Fibroblast of lung (primary cell): ENCODE measurements around the gene CISH. TPM values are rescaled to one million over a fixed set of nuclear protein-coding genes. Genes with fewer than 3 reads are reported as not detected.

Experiments
- DNase-seq, 2 donors: peaks; one replicate each; pipeline versions ENCODE4 v3.0.0 to v3.0.0-alpha.2; 2010; ENCODE audit warnings: low read depth in 2 of 2
- H2AFZ ChIP-seq: 2 replicates; pipeline ENCODE4 v1.5.1; 2012; ENCODE audit warnings: low read length, control low read depth, inconsistent platforms
- H3K27ac ChIP-seq: 2 replicates; pipeline ENCODE4 v1.5.1; 2011; ENCODE audit warnings: low read length, control low read depth; ENCODE audit not compliant: insufficient read depth
- H3K27me3 ChIP-seq: 2 replicates; pipeline ENCODE4 v1.5.1; 2011; ENCODE audit warnings: mild to moderate bottlenecking, low read length; ENCODE audit not compliant: control insufficient read depth, insufficient read depth
- H3K36me3 ChIP-seq: 2 replicates; pipeline ENCODE4 v1.5.1; 2011; ENCODE audit warnings: low read length; ENCODE audit not compliant: control insufficient read depth, insufficient read depth
- H3K4me1 ChIP-seq: 2 replicates; pipeline ENCODE4 v1.5.1; 2011; ENCODE audit warnings: low read length; ENCODE audit not compliant: control insufficient read depth, insufficient read depth; ENCODE audit errors: extremely low read depth
- H3K4me2 ChIP-seq: 2 replicates; pipeline ENCODE4 v1.5.1; 2011; ENCODE audit warnings: low read length, control low read depth; ENCODE audit not compliant: insufficient read depth; ENCODE audit errors: extremely low read depth
- H3K4me3 ChIP-seq, 4 experiments: fragments of 200-600 bp in 1 of 4; sonication (generic) in 1 of 4; replicated peaks in 1 of 4; 2 replicates each; pipeline ENCODE4 v1.5.1; 2011 to 2016; ENCODE audit warnings: low read length in 4 of 4, low read depth in 3 of 4, mild to moderate bottlenecking in 3 of 4, control low read depth in 2 of 4, inconsistent platforms in 1 of 4, mixed read lengths in 1 of 4; ENCODE audit not compliant: insufficient read depth in 1 of 4; ENCODE audit errors: control extremely low read depth in 1 of 4
- H3K79me2 ChIP-seq: 2 replicates; pipeline ENCODE4 v1.5.1; 2012; ENCODE audit warnings: mild to moderate bottlenecking, low read length, inconsistent platforms; ENCODE audit not compliant: control insufficient read depth, insufficient read depth
- H3K9ac ChIP-seq: 2 replicates; pipeline ENCODE4 v1.5.1; 2011; ENCODE audit warnings: mild to moderate bottlenecking, low read length, control low read depth; ENCODE audit not compliant: insufficient read depth
- H3K9me3 ChIP-seq: 2 replicates; pipeline ENCODE4 v1.5.1; 2012; ENCODE audit warnings: low read depth, low read length; ENCODE audit not compliant: control insufficient read depth, insufficient read depth
- H4K20me1 ChIP-seq: 2 replicates; pipeline ENCODE4 v1.5.1; 2011; ENCODE audit warnings: low read length; ENCODE audit not compliant: control insufficient read depth, insufficient read depth; ENCODE audit errors: extremely low read depth
- CTCF ChIP-seq, 2 donors: IDR thresholded peaks in 1 of 2; conservative IDR thresholded peaks in 1 of 2; 1 replicate in 1 of 2; 2 replicates in 1 of 2; pipeline ENCODE4 v1.5.1; 2011 to 2012; ENCODE audit warnings: low read length in 2 of 2, control low read depth in 1 of 2, inconsistent platforms in 1 of 2, low read depth in 1 of 2, mild to moderate bottlenecking in 1 of 2
- EZH2 ChIP-seq: IDR thresholded peaks from 2 replicates; pipeline ENCODE4 v1.5.1; 2012; ENCODE audit warnings: low read length, control low read depth, mild to moderate bottlenecking; ENCODE audit errors: missing control alignments
- polyA plus RNA-seq, 2 donors: library from polyadenylated mRNA; depleted of rRNA in 1 of 2; stranded (reverse) in 1 of 2; unstranded in 1 of 2; fragments of >200 nt; gene quantifications; 2 replicates each; pipeline ENCODE4 v1.2.1, GENCODE V29; 2011 to 2012; ENCODE audit warnings: missing spikeins in 1 of 2
- total RNA-seq: library from RNA; depleted of rRNA; stranded (reverse); fragments of >200 nt; gene quantifications from 2 replicates; pipeline ENCODE4 v1.2.1, GENCODE V29; 2014

CISH gene
- total and polyA plus RNA-seq, 2 donors (not counting 1 experiment from before 2014, with no cell fraction given) = 0.99 to 1.9 TPM

DNA sequence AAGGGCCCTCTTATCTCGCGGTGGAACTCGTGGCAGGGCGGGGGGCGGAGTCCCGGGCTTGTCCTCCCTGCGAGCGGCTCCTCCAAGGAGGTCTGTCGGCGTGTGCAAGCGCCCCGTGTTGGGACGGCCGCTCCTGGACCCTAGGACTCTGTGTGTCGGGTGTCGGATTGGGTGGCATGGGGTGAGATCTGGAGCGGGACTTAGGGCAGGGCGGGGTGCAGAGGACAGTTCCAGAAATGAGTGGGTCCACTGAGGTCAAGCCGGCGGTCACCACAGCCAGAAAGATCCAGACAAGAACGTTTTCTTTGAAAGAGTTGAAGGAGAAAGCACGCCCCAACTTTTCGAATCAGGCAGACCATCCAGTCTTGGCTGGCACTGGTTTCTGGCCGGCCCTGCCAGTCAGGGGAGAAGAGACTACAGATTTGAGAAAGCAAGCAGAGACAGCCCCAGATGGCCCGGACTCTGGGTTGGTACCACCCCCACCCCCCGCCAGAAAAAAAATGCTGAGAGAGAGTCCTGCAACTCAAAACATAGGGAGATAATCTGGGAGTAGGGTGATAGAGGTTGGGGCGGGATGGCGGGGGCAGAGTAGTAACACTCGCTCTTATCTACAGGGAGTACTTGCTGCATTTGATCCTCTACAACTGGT, 784 bp upstream of the CISH start:
- TF ChIP-seq EZH2 (no peak), CTCF (conservative IDR thresholded peaks at IDR 0.05 in 1 of 2, IDR thresholded peaks at IDR 0.05 in 1 of 2; ENCODE audit: low read depth in 1 of 2, low read length in 2 of 2) (no peak)
- Histone ChIP-seq H3K9ac (peak overlapping the region; percentile 48), H2AFZ (peak overlapping the region; percentile 63), H4K20me1 (no peaks in the 10 kb centered on the region), H3K79me2 (no peaks in the 10 kb centered on the region), H3K9me3 (no peaks in the 10 kb centered on the region), H3K27me3 (no peaks in the 10 kb centered on the region), H3K4me1 (peaks cover 9% of the 10 kb centered on the region), H3K4me2 (peak overlapping the region; percentile 88), H3K27ac (peak overlapping the region; percentile 29), H3K36me3 (peaks cover under 1% of the 10 kb centered on the region), H3K4me3 (peak overlapping the region; percentile 50 to 76 (median 51))
- DNase-seq = no peak

DNA sequence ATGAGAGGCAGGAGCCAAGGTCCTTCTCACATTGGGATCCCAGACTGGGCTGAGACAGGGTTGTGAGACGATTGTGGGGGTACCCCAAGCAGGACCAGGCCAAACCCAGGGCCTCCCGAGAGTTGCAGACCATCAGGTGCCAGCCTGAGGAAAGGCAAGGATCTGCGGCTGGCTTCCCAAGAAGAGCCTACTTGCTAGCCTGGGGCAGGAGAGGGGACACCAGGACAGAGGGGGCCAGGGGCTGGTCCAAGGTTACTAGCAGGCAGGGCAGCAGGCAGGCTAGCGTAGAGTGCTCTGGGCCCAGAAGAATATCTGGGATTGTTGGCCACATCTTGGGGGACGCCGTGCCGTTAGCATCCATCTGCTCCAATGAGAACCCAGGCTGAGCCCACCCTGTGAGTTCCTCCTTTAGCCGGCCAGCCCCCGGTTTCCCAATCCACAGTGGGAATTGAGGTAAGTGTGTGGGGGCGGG, 546 bp downstream of the CISH start:
- H3K9me3 ChIP-seq = no peaks in the 10 kb centered on the region
- no peak for DNase-seq
- H3K4me1 ChIP-seq = peaks cover 9% of the 10 kb centered on the region
- H3K4me2 ChIP-seq = peak overlapping the region; percentile 90
- no peaks in the 10 kb centered on the region for H3K27me3 ChIP-seq
- H3K4me3 ChIP-seq = peak overlapping the region; percentile 50 to 76 (median 59)
- H3K27ac ChIP-seq = peak overlapping the region; percentile 52
- no peaks in the 10 kb centered on the region for H3K79me2 ChIP-seq
- peak overlapping the region; percentile 84 for H3K9ac ChIP-seq
- TF ChIP-seq CTCF (conservative IDR thresholded peaks at IDR 0.05 in 1 of 2, IDR thresholded peaks at IDR 0.05 in 1 of 2; ENCODE audit: low read depth in 1 of 2, low read length in 2 of 2) = no peak
- TF ChIP-seq EZH2 = no peak
- H2AFZ ChIP-seq = peak overlapping the region; percentile 6
- H3K36me3 ChIP-seq = peaks cover 6% of the 10 kb centered on the region
- no peaks in the 10 kb centered on the region for H4K20me1 ChIP-seq

DNA sequence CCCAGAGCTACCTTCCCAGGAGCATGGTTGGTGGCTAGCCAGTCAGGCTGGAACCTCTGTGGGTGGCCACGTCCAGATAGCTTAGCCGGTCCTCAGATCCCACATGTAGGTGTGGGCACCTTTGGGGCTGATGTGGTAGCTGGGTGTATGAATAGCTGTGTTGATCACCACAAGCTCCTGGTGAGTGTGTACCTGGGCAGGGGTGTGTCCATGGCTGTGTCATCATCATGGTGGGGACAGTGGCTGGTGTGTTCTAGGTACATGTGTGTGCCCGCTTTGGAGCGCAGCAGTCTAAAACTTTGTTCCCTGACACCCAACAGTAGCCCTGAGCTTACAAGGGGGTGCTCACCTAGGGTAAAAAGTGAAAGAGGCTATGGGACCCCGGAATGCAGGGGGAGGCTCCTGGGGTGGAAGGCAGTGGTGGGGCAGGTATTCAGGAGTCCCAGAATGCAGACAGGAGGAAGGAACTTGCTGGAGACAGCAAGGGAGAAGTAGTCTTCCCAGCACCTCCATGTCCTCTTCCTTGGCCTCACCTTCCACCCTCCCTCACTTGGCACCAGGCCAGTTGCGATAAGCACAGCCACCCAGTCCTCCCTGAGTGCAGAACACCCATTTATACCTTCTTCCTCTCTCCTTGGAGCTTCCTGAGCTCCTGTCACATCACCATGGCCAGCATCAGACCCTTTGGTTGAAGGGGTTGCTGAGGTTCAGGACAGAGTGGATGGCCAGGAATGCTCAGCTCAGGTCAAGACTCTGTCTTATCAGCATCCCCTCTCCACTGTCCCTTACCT, 1.2 kb downstream of the CISH start:
- Histone ChIP-seq H3K36me3 (peaks cover 6% of the 10 kb centered on the region), H3K27me3 (no peaks in the 10 kb centered on the region), H2AFZ (no peak overlapping the region), H3K4me3 (peak overlapping the region; percentile 50 to 76 (median 59)), H3K27ac (no peak overlapping the region), H3K79me2 (no peaks in the 10 kb centered on the region), H4K20me1 (no peaks in the 10 kb centered on the region), H3K9me3 (no peaks in the 10 kb centered on the region), H3K4me1 (peaks cover 9% of the 10 kb centered on the region), H3K4me2 (peak overlapping the region; percentile 90), H3K9ac (no peak overlapping the region)
- no peak for DNase-seq
- TF ChIP-seq EZH2 (no peak), CTCF (conservative IDR thresholded peaks at IDR 0.05 in 1 of 2, IDR thresholded peaks at IDR 0.05 in 1 of 2; ENCODE audit: low read depth in 1 of 2, low read length in 2 of 2) (no peak)
